ENCODE measurements around the gene KCNE4. TPM values are rescaled to one million over a fixed set of nuclear protein-coding genes. Genes with fewer than 3 reads are reported as not detected.

KCNE4 gene
- total and polyA plus RNA-seq, 9 of the 15 experiments (the other 6 are each of a cell fraction or from before 2014, with no cell fraction given) = not detected

GRCh38 chr2:223041527-223042109 lies 10.4 kb upstream of the KCNE4 start:
- Histone ChIP-seq H2AFZ (ENCODE audit: low read depth, low read length) (peak overlapping the region; percentile 64), H3K4me1 (replicated peaks in 1 of 2; ENCODE audit: control insufficient read depth in 2 of 2, insufficient read depth in 2 of 2, low read length in 2 of 2) (peaks cover 20 to 54% of the 10 kb centered on the region in 2 experiments; a peak in 4 of 5 replicates), H3K79me2 (ENCODE audit: control insufficient read depth, insufficient read depth, low read length) (no peaks in the 10 kb centered on the region), H3K9ac (ENCODE audit: insufficient read depth in 1 of 2, low read depth in 2 of 2, low read length in 2 of 2) (peak overlapping the region in 1 of 2 experiments; percentile 68; a peak in 1 of 4 replicates), H3K4me3 (no peak overlapping the region), H3K9me3 (replicated peaks; ENCODE audit: control insufficient read depth, insufficient read depth, low read depth, low read length) (no peaks in the 10 kb centered on the region), H3K36me3 (ENCODE audit: control insufficient read depth, insufficient read depth, low read length) (no peaks in the 10 kb centered on the region), H4K20me1 (replicated peaks; ENCODE audit: control insufficient read depth, insufficient read depth, low read length) (no peaks in the 10 kb centered on the region), H3K9me1 (ENCODE audit: control insufficient read depth, insufficient read depth, low read length) (no peaks in the 10 kb centered on the region), H3K27me3 (ENCODE audit: control insufficient read depth in 2 of 2, insufficient read depth in 2 of 2, low read length in 2 of 2) (no peaks in the 10 kb centered on the region), H3K4me2 (ENCODE audit: insufficient read depth, low read length) (peak overlapping the region; percentile 16; the same call in 1 of the 2 replicates), H3K27ac (ENCODE audit: extremely low read depth, low read depth, low read length) (peak overlapping the region; percentile 43; the same call in 2 of the 3 replicates)
- 4% methylated on average over 4 of the region's 4 CpGs for WGBS (ENCODE audit: insufficient coverage, low coverage, missing lambda C conversion rate)
- FAIRE-seq (peak; percentile 72), ATAC-seq (peak; percentile 83), DNase-seq (ENCODE audit: extremely low read depth in 1 of 4, low spot score in 3 of 4) (peak; percentile 65 to 84 (median 68))
- no TSS peak for BruUV-seq (replicated peaks)
- ChIA-PET POLR2A (no interaction called here), CTCF (ENCODE audit: low intra/inter-chr PET ratio) (no interaction called here)
- intact Hi-C loops (cut with micrococcal nuclease) = loop anchor here (5.0 kb wide), 1 partner anchor 59 kb away; no protein-coding TSS in a partner anchor
- in situ Hi-C loops (cut with MboI) = no loop called here
- no peak for TF ChIP-seq SMAD1 (IDR thresholded peaks at IDR 0.05; ENCODE audit: low read depth, low read length, partially characterized antibody)
- no peak for TF ChIP-seq ZNF277 (CRISPR knock-in tag; IDR thresholded peaks at IDR 0.05; ENCODE audit: borderline replicate concordance)
- TF ChIP-seq ZNF175 (CRISPR knock-in tag; IDR thresholded peaks at IDR 0.05; ENCODE audit: low read depth) = no peak
- TF ChIP-seq SRF (CRISPR knock-in tag; IDR thresholded peaks at IDR 0.05) = no peak
- no peak for TF ChIP-seq FOXK1 (CRISPR knock-in tag; IDR thresholded peaks at IDR 0.05; ENCODE audit: borderline replicate concordance)
- no peak for TF ChIP-seq ZNF436 (CRISPR knock-in tag; IDR thresholded peaks at IDR 0.05)
- no peak for TF ChIP-seq SAFB2 (IDR thresholded peaks at IDR 0.05; ENCODE audit: borderline replicate concordance, low read depth, low read length, severe bottlenecking)
- TF ChIP-seq ID3 (CRISPR knock-in tag; IDR thresholded peaks at IDR 0.05) = no peak
- no peak for TF ChIP-seq ID3 (tag; IDR thresholded peaks at IDR 0.05)
- no peak for TF ChIP-seq TEAD1 (CRISPR knock-in tag; IDR thresholded peaks at IDR 0.05)
- TF ChIP-seq POLR2G (IDR thresholded peaks at IDR 0.05; ENCODE audit: low read depth, low read length) = 0 out of 2 replicates have a peak, but pooled peaks have one; percentile 29
- TF ChIP-seq MYC (IDR thresholded peaks at IDR 0.05; ENCODE audit: low read depth, low read length) = no peak
- no peak for TF ChIP-seq MYC (CRISPR knock-in tag; IDR thresholded peaks at IDR 0.05; ENCODE audit: borderline replicate concordance, low read depth)
- TF ChIP-seq C11orf30 (IDR thresholded peaks at IDR 0.05; ENCODE audit: low read depth) = no peak
- no peak for TF ChIP-seq TCF7 (IDR thresholded peaks at IDR 0.05; ENCODE audit: borderline replicate concordance)
- TF ChIP-seq CBFA2T3 (IDR thresholded peaks at IDR 0.05) = no peak
